ENCODE data around the gene NOTO.

Gene NOTO

GRCh38 chr2:73258913-73259215 is 56.5 kb downstream of the NOTO start:
- no peak for DNase-seq

GRCh38 chr2:73259276-73259675 is 56.9 kb downstream of the NOTO start:
- no peak for DNase-seq

- no peak for DNase-seq
Measured at GRCh38 chr2:73259704-73260337, 57.4 kb downstream of the NOTO start.

GRCh38 chr2:73260338-73260984 is 58.1 kb downstream of the NOTO start:
- peak; percentile 43 for DNase-seq
